ENCODE measurements around the gene EXOC4.

DNA sequence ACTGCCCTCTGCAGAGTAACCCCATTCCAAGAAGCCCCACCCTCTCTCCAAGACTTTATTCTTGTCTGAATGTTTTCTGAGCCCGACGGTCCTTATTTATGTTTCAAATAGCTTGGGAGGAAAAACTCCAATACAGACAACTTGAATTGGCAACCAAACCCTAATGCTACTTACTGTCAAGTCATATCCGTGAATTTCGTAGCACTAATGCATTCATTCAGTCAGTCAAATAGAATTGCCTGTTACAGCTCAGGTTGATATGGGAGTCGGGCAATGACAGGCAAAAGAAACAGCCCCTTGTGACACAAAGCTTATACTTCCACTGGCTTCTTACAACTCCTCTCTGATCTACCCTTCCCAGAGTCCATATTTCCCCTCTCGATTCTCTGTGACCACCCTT lies 815.8 kb downstream of the EXOC4 start:
- TF ChIP-seq, protein P1, sequence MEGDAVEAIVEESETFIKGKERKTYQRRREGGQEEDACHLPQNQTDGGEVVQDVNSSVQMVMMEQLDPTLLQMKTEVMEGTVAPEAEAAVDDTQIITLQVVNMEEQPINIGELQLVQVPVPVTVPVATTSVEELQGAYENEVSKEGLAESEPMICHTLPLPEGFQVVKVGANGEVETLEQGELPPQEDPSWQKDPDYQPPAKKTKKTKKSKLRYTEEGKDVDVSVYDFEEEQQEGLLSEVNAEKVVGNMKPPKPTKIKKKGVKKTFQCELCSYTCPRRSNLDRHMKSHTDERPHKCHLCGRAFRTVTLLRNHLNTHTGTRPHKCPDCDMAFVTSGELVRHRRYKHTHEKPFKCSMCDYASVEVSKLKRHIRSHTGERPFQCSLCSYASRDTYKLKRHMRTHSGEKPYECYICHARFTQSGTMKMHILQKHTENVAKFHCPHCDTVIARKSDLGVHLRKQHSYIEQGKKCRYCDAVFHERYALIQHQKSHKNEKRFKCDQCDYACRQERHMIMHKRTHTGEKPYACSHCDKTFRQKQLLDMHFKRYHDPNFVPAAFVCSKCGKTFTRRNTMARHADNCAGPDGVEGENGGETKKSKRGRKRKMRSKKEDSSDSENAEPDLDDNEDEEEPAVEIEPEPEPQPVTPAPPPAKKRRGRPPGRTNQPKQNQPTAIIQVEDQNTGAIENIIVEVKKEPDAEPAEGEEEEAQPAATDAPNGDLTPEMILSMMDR (IDR thresholded peaks at IDR 0.05), result no peak
- TF ChIP-seq POLR2AphosphoS5 (IDR thresholded peaks at IDR 0.05) (no peak), EP300 (IDR thresholded peaks at IDR 0.05) (no peak)

Measured in sigmoid colon (tissue), 4 donors.